Chondrocyte (in vitro differentiated cells): ENCODE results near the gene ADARB2. TPM values are rescaled to one million over a fixed set of nuclear protein-coding genes. Genes with fewer than 3 reads are reported as not detected.

Experiments
- DNase-seq: peaks from one replicate; pipeline ENCODE4 v3.0.0; 2021; ENCODE audit warnings: mixed read lengths, low spot score
- H3K27ac Mint-ChIP-seq: one replicate; pipeline ENCODE4 v1.8.0; 2021; ENCODE audit warnings: mild to moderate bottlenecking, moderate library complexity, mixed read lengths; ENCODE audit not compliant: unreplicated experiment
- H3K27me3 Mint-ChIP-seq: 2 replicates; pipeline ENCODE4 v1.8.0; 2021; ENCODE audit warnings: low read depth, mixed read lengths
- H3K36me3 Mint-ChIP-seq: 2 replicates; pipeline ENCODE4 v1.8.0; 2021; ENCODE audit warnings: low read depth, mixed read lengths
- H3K4me1 Mint-ChIP-seq: 2 replicates; pipeline ENCODE4 v1.8.0; 2021; ENCODE audit warnings: low read depth, mild to moderate bottlenecking, mixed read lengths
- H3K4me3 Mint-ChIP-seq: one replicate; pipeline ENCODE4 v1.8.0; 2021; ENCODE audit warnings: mild to moderate bottlenecking, moderate library complexity, mixed read lengths; ENCODE audit not compliant: unreplicated experiment
- H3K9me3 Mint-ChIP-seq: 2 replicates; pipeline ENCODE4 v1.8.0; 2021; ENCODE audit warnings: low read depth, mixed read lengths
- CTCF ChIP-seq: fragments of 200-600 bp; sonication (generic); IDR thresholded peaks from 2 replicates; pipeline ENCODE4 v1.5.0; 2021; ENCODE audit warnings: antibody characterized with exemption, mild to moderate bottlenecking, moderate library complexity
- long read RNA-seq: library from polyadenylated mRNA; stranded (forward); transcript quantifications from one replicate; pipeline ENCODE4 v2.0.0, GENCODE V29; 2021
- total RNA-seq: library from RNA; stranded (reverse); gene quantifications from 3 replicates; pipeline ENCODE4 v1.2.1, GENCODE V29; 2021

The ADARB2 gene
- total RNA-seq = 3.3 to 6.6 TPM (median 3.9 TPM) in 3 replicates
- long read RNA-seq, partial matches to known transcripts = 0 of 4 reads
- long read RNA-seq, other reads (novel, unspliced or antisense) = 2 of 4 reads

GRCh38 chr10:1737222-1738061 lies at the start of gene ADARB2:
Gene ADARB2, minus strand, starts transcription at chr10:1737525.
- peaks cover 42% of the 10 kb centered on the region for H3K27me3 Mint-ChIP-seq
- TF ChIP-seq CTCF = peak; percentile 11
- H3K27ac Mint-ChIP-seq = peak within 1 kb of the TSS; percentile 8
- no peaks in the 10 kb centered on the region for H3K9me3 Mint-ChIP-seq
- peaks cover 20% of the 10 kb centered on the region for H3K4me1 Mint-ChIP-seq
- H3K4me3 Mint-ChIP-seq = peak within 1 kb of the TSS; percentile 81
- H3K36me3 Mint-ChIP-seq = no peaks in the 10 kb centered on the region
- DNase-seq = no peak

DNA sequence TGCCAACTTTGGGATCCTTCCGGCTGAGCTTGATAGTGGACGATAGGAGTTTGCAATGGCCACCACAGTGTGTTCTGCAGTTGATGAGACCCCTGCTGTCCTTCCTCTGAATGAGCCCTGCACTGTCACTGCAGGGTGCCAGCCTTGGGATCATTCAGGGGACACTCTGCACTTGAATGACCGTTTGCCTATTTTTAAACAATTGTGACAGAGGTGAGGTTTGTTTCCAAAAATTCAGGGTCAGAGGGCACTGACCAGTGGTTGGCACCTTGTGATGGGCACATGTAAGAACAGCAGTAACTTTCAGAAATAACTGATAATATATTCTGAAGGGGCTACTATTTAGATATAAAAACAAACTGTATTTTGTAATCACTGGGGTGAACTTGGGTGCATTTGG lies 48.5 kb upstream of the ADARB2 start:
- no peak overlapping the region for H3K4me3 Mint-ChIP-seq
- H3K4me1 Mint-ChIP-seq = no peaks in the 10 kb centered on the region
- DNase-seq = no peak
- H3K36me3 Mint-ChIP-seq = no peaks in the 10 kb centered on the region
- no peaks in the 10 kb centered on the region for H3K9me3 Mint-ChIP-seq
- no peak for TF ChIP-seq CTCF
- peaks cover 23% of the 10 kb centered on the region for H3K27me3 Mint-ChIP-seq
- H3K27ac Mint-ChIP-seq = no peak overlapping the region

- Mint-ChIP-seq H3K9me3 (no peaks in the 10 kb centered on the region), H3K4me1 (no peaks in the 10 kb centered on the region), H3K4me3 (no peak overlapping the region), H3K27me3 (peaks cover 18% of the 10 kb centered on the region), H3K27ac (no peak overlapping the region), H3K36me3 (no peaks in the 10 kb centered on the region)
- DNase-seq = no peak
- no peak for TF ChIP-seq CTCF
These were observed 45.5 kb upstream of the ADARB2 start for GRCh38 chr10:1782841-1783240.

DNA sequence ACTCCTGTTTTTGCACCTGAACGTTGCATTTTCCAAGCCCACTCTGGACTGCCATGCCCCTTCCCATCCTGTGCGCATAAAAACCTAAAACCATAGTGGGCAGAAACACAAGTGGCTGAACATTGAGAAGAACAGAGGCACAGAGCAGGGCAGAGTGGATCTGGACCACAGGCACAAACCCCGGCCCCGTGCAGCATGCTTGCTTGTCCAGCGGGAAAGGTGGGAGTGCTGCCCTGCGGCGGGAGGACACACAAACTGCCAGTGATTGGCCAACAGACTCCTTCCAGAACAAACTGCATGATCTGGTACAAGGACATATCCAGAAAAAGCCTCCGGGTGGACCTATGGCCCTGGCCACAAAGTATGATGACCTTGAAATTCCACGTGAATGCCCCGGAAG lies 42.5 kb upstream of the ADARB2 start:
- Mint-ChIP-seq H3K27me3 (peaks cover 19% of the 10 kb centered on the region), H3K36me3 (no peaks in the 10 kb centered on the region), H3K27ac (no peak overlapping the region), H3K9me3 (no peaks in the 10 kb centered on the region), H3K4me1 (no peaks in the 10 kb centered on the region), H3K4me3 (no peak overlapping the region)
- no peak for TF ChIP-seq CTCF
- DNase-seq = no peak

GRCh38 chr10:1778375-1778969 lies 41.1 kb upstream of the ADARB2 start:
- no peak overlapping the region for H3K4me3 Mint-ChIP-seq
- no peak for TF ChIP-seq CTCF
- H3K27me3 Mint-ChIP-seq = peaks cover 19% of the 10 kb centered on the region
- H3K9me3 Mint-ChIP-seq = no peaks in the 10 kb centered on the region
- no peak for DNase-seq
- H3K4me1 Mint-ChIP-seq = no peaks in the 10 kb centered on the region
- no peaks in the 10 kb centered on the region for H3K36me3 Mint-ChIP-seq
- H3K27ac Mint-ChIP-seq = no peak overlapping the region
